T-helper 2 cell treated with Interferon-gamma antibody and Interleukin-4, amounts not matched to agents 5 μg/mL and 100 μg/mL, for 36 hours (primary cell): ENCODE measurements around the gene COL9A3.

Experiments
- DNase-seq: peaks from one replicate; pipeline ENCODE4 v3.0.0; 2021; ENCODE audit warnings: low spot score
- H3K27ac Mint-ChIP-seq: one replicate; pipeline ENCODE4 v1.8.0; 2021; ENCODE audit warnings: mild to moderate bottlenecking, mixed read lengths
- H3K27me3 Mint-ChIP-seq: one replicate; pipeline ENCODE4 v1.8.0; 2021; ENCODE audit warnings: low read depth, mixed read lengths
- H3K36me3 Mint-ChIP-seq: one replicate; pipeline ENCODE4 v1.8.0; 2021; ENCODE audit warnings: low read depth, mixed read lengths
- H3K4me1 Mint-ChIP-seq: one replicate; pipeline ENCODE4 v1.8.0; 2021; ENCODE audit warnings: low read depth, mixed read lengths
- H3K4me3 Mint-ChIP-seq: one replicate; pipeline ENCODE4 v1.8.0; 2022; ENCODE audit warnings: mild to moderate bottlenecking, moderate library complexity, mixed read lengths
- H3K9me3 Mint-ChIP-seq: one replicate; pipeline ENCODE4 v1.8.0; 2021; ENCODE audit warnings: mixed read lengths

COL9A3 gene

DNA sequence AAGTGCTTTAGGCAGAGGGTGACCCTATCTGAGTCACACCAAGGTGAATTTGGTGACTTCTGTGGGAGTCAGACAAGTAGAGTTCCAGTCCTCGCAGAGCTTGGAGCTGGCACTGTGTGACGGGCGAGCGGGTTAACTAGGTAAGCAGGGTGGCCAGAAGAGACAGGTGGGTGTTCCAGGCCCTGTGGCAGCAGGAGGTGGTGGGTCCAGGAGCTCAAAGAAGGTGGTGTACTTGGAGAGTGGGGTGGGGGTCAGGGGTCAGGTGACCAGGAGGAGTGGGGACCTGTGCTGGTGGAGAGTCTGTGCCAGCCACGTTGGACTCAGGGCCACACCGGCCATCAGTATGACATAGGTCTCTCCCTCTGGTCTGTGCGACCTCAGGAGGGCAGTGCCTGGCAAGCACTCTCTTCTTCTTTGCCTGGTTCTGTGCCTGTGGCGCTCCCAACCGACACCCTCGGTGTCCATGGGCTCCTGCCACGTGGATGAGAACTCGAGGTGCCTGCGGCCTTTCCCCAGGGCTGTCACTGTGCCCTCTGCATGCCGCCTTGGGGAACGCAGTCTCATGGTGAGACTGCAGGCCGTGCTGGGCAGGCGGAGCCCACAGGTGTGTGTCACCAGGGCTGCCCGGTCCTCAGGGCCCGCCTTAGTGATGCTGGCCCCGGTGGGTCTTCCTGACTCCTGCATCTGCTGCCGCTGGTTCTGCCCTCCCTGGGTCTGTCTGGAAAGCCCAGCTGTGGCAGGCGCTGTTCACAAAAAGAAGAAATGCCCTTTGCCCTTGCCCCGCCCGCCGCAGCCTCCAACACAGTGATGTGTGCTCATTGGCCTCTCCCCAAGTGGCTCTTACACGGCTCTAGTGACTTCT is 18.9 kb upstream of the COL9A3 start:
- DNase-seq: no peak
- Mint-ChIP-seq H3K27ac (peak overlapping the region; percentile 37), H3K27me3 (no peaks in the 10 kb centered on the region), H3K4me1 (peaks cover 16% of the 10 kb centered on the region), H3K4me3 (peak overlapping the region; percentile 85), H3K36me3 (peaks cover 26% of the 10 kb centered on the region), H3K9me3 (no peaks in the 10 kb centered on the region)

DNA sequence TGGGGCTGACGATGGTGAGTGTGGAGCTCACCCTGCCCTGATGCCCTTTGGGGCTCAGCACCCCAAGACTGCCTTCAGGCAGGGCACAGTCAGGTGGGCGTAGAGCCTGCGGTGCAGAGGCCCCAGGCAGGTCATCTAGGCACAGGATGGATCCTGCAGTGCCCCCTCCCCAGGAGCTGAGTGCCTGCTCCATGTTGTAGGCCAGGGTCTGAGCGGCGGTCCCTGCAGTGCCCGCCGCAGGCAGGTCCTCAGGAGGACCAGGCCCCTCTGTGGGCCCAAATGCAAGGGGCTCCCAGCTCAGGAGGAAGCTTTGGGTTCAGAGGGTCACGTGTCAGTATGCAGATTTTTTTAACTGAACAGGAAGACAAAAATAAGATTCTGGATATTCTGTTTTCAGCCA is 17.8 kb upstream of the COL9A3 start:
- H3K36me3 Mint-ChIP-seq: peaks cover 29% of the 10 kb centered on the region
- H3K4me1 Mint-ChIP-seq: peaks cover 15% of the 10 kb centered on the region
- no peak overlapping the region for H3K27ac Mint-ChIP-seq
- no peaks in the 10 kb centered on the region for H3K27me3 Mint-ChIP-seq
- H3K4me3 Mint-ChIP-seq: no peak overlapping the region
- no peaks in the 10 kb centered on the region for H3K9me3 Mint-ChIP-seq
- no peak for DNase-seq

DNA sequence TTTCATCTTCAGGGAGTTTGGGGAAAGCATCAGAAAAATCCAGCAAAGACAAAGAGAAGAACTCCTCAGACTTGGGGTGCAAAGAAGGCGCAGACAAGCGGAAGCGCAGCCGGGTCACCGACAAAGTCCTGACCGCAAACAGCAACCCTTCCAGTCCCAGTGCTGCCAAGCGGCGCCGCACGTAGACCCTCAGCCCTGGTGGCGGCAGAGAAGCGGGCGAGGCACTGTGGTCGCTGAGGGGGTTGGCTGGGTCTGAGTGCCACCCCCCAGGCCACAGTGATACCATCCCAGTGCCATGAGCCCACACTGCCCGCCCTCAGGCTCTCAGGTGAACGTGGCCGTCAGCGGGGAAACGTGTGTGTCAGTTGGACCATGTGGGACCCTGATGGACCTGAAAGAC is 17.4 kb upstream of the COL9A3 start:
- no peak overlapping the region for H3K4me3 Mint-ChIP-seq
- no peaks in the 10 kb centered on the region for H3K27me3 Mint-ChIP-seq
- H3K27ac Mint-ChIP-seq: no peak overlapping the region
- no peaks in the 10 kb centered on the region for H3K9me3 Mint-ChIP-seq
- peaks cover 29% of the 10 kb centered on the region for H3K36me3 Mint-ChIP-seq
- DNase-seq: no peak
- peaks cover 16% of the 10 kb centered on the region for H3K4me1 Mint-ChIP-seq

DNA sequence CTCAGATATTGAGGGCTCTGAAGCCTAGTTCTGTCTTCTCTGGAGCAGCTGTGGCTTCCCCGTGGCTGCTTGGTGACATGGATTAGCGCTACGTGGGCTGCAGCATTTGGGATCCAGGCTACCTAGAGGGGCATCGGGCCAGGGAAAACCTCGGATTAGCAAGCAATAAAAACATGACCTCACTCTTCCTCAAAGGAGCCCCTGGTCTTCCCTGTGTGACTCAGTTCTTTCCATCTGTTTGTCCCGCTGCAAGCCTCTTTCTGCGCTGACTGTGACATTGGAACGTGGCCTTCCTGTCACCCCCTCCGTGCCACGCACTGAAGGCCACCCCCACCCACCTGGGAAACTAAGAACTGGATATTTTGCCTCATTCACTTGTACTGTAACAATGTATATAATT is 17.0 kb upstream of the COL9A3 start:
- peak overlapping the region; percentile 34 for H3K4me3 Mint-ChIP-seq
- peak overlapping the region; percentile 38 for H3K27ac Mint-ChIP-seq

DNA sequence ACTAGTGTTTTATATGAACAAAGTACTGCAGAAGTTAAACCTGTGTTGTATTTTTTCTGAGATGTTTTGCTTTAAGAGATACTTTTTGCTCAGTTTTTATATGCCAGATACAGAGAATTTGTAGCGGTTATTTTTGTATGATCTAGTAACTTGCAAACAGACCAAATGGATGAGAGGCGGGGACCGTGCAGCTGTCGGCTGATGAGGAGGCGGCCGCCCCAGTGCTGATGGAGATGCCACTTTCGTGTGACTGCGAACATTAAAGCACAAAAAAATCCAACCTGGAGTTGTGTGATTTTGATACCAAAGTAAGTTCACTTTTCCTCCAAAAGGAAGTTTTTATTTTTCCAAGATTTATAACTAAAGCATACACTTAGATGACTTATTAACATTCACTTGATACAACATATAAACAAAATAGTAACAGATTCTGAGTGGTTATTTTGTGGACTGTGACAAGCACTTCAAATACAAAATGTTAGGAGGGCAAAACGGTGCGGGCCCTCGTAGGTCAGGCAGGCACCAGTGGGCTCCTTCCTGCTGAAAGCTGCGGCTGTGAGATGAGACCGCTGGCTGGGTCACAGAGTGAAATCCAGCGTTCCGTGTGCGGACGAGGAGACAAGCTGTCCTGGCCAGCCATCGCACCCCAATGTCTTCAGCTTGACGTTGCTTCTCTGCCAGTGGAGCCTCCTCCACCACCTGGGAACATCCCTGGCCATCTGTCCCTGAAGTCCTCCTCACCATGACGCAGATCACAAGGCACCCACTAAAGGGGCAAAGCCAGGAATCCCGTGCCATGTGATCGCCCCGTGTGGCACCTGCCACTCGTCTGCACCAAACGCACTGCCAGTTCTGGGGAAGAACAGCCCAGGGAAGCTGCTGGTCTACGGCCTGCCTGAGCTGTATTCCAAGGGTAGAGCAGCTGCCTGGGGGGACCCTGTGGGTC is 16.3 kb upstream of the COL9A3 start:
- H3K27me3 Mint-ChIP-seq: no peaks in the 10 kb centered on the region
- no peak overlapping the region for H3K27ac Mint-ChIP-seq
- H3K36me3 Mint-ChIP-seq: peaks cover 31% of the 10 kb centered on the region
- H3K4me1 Mint-ChIP-seq: peaks cover 16% of the 10 kb centered on the region
- no peak for DNase-seq
- no peaks in the 10 kb centered on the region for H3K9me3 Mint-ChIP-seq
- H3K4me3 Mint-ChIP-seq: no peak overlapping the region

More for the DNA sequence above, 17.0 kb upstream of the COL9A3 start:
- Mint-ChIP-seq H3K36me3 (peaks cover 31% of the 10 kb centered on the region), H3K4me1 (peaks cover 16% of the 10 kb centered on the region), H3K27me3 (no peaks in the 10 kb centered on the region), H3K9me3 (no peaks in the 10 kb centered on the region)
- DNase-seq: no peak

DNA sequence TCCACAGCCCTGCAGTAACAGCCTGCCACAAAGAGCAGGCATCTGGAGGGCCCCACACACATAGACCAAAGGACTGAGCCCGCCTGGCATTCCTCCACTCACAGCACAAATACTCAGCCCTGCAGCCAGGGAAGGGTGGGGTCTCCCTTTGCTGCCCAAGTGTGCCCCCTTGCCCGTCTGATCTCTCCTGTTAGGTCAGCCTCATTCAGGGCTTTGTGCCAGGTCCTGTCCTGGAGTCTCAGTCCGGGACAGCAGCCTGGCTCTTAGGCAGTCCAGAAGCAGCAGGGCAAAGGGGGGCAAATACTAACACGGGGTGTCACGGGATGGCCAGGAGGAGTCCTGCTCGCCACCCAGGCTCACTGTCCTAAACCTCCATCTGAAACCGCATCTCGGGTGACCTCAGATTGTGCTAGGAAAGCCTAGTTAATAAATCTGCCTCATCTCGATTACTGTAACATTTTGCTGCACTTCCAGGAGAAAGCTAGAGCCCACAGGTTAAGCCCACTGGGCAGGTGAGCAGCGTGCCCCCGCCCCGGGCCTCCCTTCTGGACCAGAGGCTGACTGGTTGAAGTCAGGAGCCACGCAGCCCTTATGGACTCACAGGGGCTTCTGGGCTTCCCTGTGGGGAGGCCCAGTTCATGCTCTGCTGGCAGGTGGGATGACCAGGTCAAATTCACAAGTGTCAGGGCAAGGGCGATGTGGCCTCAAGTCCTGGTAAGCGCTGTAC is 15.4 kb upstream of the COL9A3 start:
- Mint-ChIP-seq H3K36me3 (peaks cover 37% of the 10 kb centered on the region), H3K4me1 (peaks cover 16% of the 10 kb centered on the region), H3K27me3 (no peaks in the 10 kb centered on the region), H3K27ac (no peak overlapping the region), H3K9me3 (no peaks in the 10 kb centered on the region), H3K4me3 (no peak overlapping the region)
- no peak for DNase-seq

DNA sequence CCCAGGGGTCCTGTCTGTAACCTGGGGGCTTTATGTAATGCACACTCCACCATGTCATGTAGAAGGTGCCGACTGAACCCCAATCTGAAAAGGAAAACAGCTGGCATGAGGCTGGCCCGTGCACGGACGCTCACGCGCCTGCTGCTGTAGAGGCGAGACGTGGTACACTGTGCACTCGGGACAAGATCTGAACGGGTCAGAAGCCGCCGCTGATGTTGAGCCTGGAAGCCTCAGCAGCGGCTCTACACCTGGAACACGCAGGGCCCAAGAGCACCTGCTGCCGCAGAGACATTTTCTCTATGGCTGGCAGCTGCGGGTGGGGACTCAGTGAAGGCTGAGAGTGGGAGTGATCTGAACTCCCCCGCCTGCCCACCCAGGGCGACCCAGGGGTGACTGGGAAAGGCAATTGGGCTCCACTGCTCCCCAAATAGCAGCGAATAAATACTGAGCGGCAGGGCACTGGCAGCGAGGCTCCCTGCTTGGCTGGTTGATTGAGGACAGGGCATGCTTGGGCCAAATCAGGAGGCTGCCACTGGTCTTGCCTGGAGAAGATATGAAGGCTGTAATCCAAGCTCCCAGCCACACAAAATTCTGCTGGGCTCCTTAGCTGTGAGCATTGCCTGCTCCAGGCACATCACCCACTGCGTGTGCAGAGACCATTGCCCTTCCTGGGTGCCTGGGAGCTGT is 14.7 kb upstream of the COL9A3 start:
- no peak overlapping the region for H3K4me3 Mint-ChIP-seq
- H3K36me3 Mint-ChIP-seq: peaks cover 37% of the 10 kb centered on the region
- no peaks in the 10 kb centered on the region for H3K27me3 Mint-ChIP-seq
- H3K9me3 Mint-ChIP-seq: no peaks in the 10 kb centered on the region
- H3K27ac Mint-ChIP-seq: no peak overlapping the region
- DNase-seq: no peak
- peaks cover 22% of the 10 kb centered on the region for H3K4me1 Mint-ChIP-seq

DNA sequence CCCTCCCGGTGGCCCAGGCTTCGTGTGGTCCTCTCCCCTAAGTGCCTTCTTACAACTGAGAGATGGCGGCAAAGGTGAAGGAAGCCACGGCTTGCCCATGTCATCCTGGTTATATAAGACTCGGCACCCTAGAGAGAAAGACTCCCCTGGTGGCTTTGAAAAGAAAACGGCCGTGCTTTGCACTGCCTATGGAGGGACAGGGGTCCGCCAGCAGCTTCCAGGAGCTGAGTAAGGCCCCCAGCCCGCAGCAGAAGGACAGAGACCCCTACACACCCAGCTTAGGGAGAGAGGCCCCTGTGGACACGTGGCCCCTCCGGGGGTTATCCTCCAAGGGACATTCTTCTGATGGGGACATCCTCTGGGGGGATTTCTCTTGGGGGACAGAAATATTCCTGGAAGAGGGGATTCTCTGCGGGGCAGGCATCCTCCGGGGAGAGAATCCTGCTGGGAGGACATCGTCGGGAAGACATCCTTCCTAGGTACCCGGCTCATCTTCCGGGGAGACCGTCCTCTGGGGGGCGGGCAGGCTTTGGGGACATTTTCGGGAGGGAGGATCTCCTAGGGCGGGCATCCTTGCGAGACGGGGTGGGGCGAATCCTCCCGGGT is 12.7 kb upstream of the COL9A3 start:
- Mint-ChIP-seq H3K4me3 (peak overlapping the region; percentile 93), H3K9me3 (no peaks in the 10 kb centered on the region), H3K27me3 (no peaks in the 10 kb centered on the region), H3K27ac (peak overlapping the region; percentile 93), H3K4me1 (peaks cover 20% of the 10 kb centered on the region), H3K36me3 (peaks cover 35% of the 10 kb centered on the region)
- DNase-seq: no peak

DNA sequence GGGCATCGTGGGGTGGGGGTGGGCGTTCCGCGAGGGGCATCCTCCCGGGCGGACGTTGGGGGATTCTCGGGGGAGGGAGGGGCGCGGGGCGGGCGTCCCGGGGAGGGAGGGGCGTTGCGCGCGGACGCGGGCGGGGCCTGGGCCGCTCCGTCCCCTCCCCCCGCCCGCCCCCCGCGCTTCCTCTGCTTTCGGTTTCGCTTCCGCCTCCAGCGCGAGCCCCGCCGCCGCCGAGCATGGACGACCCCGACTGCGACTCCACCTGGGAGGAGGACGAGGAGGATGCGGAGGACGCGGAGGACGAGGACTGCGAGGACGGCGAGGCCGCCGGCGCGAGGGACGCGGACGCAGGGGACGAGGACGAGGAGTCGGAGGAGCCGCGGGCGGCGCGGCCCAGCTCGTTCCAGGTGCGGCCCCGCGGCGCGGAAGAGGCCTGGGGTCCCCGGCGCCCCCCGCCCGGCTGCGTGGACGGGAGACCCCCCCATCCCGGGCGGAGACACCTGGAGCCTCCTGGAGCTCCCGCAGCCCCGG is 12.2 kb upstream of the COL9A3 start, which contains the start of gene OGFR:
TSS of gene OGFR (plus strand) at position 209 of the 528 bp plus-strand sequence. CDS start at position 234, 25 bp downstream.
- Mint-ChIP-seq H3K4me3 (peak within 1 kb of the TSS; percentile 93), H3K27ac (peak within 1 kb of the TSS; percentile 93), H3K9me3 (no peaks in the 10 kb centered on the region), H3K36me3 (peaks cover 33% of the 10 kb centered on the region), H3K4me1 (peaks cover 20% of the 10 kb centered on the region), H3K27me3 (no peaks in the 10 kb centered on the region)
- peak; percentile 67 for DNase-seq

DNA sequence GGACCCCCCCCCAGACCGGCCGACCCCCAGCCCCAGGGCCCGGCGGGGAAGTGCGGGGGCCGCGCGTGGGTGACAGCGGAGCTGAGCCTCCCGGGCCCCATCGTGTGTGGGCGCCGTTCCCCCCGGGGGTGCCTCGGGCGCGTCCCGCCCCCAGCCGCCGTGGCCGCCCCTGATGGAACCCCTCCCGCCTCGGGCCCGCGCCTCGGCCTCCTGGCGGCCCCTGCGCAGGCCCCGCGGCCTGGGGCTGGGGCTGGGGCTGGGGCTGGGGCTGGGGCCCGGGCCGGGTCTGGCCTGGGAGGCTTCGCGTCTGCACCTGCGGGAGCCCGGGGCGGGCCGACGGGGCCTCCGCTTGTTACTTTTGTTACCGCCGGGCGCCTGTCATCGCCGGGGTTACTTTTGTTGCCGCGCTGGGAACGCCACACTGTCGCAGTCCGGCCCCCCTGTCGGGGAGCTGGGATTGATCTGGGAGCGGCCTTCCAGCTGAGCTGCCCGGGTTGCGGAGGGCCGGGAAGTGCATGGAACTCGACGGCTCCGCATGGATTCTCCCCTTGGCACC is 11.6 kb upstream of the COL9A3 start:
- Mint-ChIP-seq H3K27ac (peak overlapping the region; percentile 49), H3K4me1 (peaks cover 17% of the 10 kb centered on the region), H3K27me3 (no peaks in the 10 kb centered on the region), H3K4me3 (peak overlapping the region; percentile 86), H3K9me3 (no peaks in the 10 kb centered on the region), H3K36me3 (peaks cover 28% of the 10 kb centered on the region)
- DNase-seq: peak; percentile 40

DNA sequence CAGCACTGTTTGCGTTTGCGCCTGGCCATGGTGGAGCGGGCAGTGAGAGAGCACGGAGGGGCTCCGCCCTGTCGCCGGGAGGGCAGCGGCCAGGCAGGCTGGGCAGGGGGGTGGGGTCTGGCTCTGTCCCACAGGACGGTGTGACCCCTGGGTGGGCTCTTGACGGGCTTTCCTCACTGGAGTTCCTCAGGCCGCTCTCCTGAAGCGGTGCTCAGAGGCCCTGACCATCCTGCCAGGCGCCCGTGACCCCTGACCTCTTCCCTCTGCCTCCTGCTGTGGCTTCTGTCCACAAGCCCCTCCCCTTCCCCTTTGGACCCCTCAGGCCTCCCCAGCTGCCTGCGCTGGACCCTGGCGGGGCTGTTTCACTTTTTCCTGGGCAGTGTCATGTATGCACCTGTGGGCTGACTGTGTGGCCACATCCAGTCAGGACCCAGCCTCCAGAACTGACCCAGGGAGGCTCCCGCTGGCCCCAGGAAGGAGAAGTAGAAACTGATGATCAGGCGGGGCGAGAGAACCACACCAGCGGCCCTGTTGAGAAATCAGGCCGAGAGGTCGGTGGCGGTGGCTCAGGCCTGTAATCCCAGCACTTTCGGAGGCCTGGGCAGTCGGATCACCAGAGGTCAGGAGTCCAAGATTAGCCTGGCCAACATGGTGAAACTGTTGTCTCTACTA is 11.0 kb upstream of the COL9A3 start:
- Mint-ChIP-seq H3K9me3 (no peaks in the 10 kb centered on the region), H3K36me3 (peaks cover 28% of the 10 kb centered on the region), H3K4me3 (peak overlapping the region; percentile 86), H3K4me1 (peaks cover 16% of the 10 kb centered on the region), H3K27ac (peak overlapping the region; percentile 65), H3K27me3 (no peaks in the 10 kb centered on the region)
- no peak for DNase-seq
